Measurements from ENCODE around the gene SPRY2.

DNA sequence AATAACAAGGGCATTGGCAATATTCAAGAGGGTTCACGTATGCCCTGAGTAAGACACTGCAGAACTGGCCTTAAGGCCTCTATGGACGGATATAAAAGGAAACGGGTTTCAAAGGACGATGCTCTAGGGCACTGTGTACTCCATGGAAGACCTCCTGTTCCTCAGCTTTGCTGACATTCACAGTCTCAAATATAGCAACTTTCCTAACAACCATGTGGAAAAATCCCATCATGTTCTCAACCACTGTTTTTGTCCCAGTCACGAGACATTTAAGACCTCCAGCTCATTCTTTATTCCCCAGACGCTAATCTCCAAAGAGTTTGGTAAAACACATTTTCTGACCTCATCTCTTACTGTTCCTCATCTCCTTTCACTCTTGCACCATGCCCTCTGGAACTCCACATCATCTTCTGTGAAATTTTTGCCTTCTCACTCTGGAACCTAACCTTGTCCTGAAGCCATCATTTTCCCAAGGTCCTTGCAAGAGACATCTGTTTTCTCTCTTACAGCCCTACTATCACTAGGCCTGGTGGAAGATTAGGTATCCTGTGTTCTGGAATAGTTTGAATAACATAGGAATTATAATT lies 37.6 kb downstream of the SPRY2 start:
- TF ChIP-seq, protein P1, sequence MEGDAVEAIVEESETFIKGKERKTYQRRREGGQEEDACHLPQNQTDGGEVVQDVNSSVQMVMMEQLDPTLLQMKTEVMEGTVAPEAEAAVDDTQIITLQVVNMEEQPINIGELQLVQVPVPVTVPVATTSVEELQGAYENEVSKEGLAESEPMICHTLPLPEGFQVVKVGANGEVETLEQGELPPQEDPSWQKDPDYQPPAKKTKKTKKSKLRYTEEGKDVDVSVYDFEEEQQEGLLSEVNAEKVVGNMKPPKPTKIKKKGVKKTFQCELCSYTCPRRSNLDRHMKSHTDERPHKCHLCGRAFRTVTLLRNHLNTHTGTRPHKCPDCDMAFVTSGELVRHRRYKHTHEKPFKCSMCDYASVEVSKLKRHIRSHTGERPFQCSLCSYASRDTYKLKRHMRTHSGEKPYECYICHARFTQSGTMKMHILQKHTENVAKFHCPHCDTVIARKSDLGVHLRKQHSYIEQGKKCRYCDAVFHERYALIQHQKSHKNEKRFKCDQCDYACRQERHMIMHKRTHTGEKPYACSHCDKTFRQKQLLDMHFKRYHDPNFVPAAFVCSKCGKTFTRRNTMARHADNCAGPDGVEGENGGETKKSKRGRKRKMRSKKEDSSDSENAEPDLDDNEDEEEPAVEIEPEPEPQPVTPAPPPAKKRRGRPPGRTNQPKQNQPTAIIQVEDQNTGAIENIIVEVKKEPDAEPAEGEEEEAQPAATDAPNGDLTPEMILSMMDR (IDR thresholded peaks at IDR 0.05), result no peak
- TF ChIP-seq POLR2A (IDR thresholded peaks at IDR 0.05), result no peak

All from body of pancreas (tissue), 4 donors.